Measurements from ENCODE around the gene PARS2. TPM values are rescaled to one million over a fixed set of nuclear protein-coding genes. Genes with fewer than 3 reads are reported as not detected.

PARS2 gene
- polyA plus RNA-seq, 1 donor (not counting 4 experiments of a cell fraction or from before 2014, with no cell fraction given) = 3.0 TPM

GRCh38 chr1:54791880-54792522 is 27.7 kb upstream of the PARS2 start:
- Histone ChIP-seq H3K36me3 (ENCODE audit: control insufficient read depth in 2 of 2, extremely low read depth in 1 of 2, insufficient read depth in 2 of 2, low read length in 2 of 2) (peaks cover 0 to 1% of the 10 kb centered on the region in 2 experiments), H3K4me1 (ENCODE audit: control insufficient read depth, extremely low read depth, insufficient read depth, low read length) (peaks cover 15% of the 10 kb centered on the region), H3K9me3 (ENCODE audit: control insufficient read depth, low read depth, low read length) (no peaks in the 10 kb centered on the region), H3K4me2 (ENCODE audit: control insufficient read depth, extremely low read depth, insufficient read depth, low read depth, low read length) (no peak overlapping the region), H4K20me1 (ENCODE audit: control insufficient read depth, extremely low read depth, insufficient read depth, low read length) (no peaks in the 10 kb centered on the region), H2AFZ (ENCODE audit: control insufficient read depth, low read length) (no peak overlapping the region), H3K27me3 (ENCODE audit: control insufficient read depth, extremely low read depth, insufficient read depth, low read length) (no peaks in the 10 kb centered on the region), H3K9ac (ENCODE audit: control insufficient read depth, extremely low read depth, insufficient read depth, low read length) (no peak overlapping the region), H3K4me3 (ENCODE audit: control insufficient read depth in 2 of 3, extremely low read depth in 1 of 3, insufficient read depth in 2 of 3, low read depth in 1 of 3, low read length in 3 of 3) (no peak overlapping the region), H3K27ac (ENCODE audit: control insufficient read depth, insufficient read depth, low read length) (no peak overlapping the region), H3K9me1 (ENCODE audit: control insufficient read depth, extremely low read depth, insufficient read depth, low read length) (peaks cover 2% of the 10 kb centered on the region), H3K79me2 (ENCODE audit: control insufficient read depth, insufficient read depth, low read length) (no peaks in the 10 kb centered on the region)
- dilution Hi-C loops (cut with MboI; ENCODE audit: extremely low pct_ligation_motif_present, low sequenced_read_pairs) = no loop called here
- peak; percentile 76 for FAIRE-seq
- no peak for TF ChIP-seq EZH2 (IDR thresholded peaks at IDR 0.05; ENCODE audit: low read length)
- TF ChIP-seq, protein P1, sequence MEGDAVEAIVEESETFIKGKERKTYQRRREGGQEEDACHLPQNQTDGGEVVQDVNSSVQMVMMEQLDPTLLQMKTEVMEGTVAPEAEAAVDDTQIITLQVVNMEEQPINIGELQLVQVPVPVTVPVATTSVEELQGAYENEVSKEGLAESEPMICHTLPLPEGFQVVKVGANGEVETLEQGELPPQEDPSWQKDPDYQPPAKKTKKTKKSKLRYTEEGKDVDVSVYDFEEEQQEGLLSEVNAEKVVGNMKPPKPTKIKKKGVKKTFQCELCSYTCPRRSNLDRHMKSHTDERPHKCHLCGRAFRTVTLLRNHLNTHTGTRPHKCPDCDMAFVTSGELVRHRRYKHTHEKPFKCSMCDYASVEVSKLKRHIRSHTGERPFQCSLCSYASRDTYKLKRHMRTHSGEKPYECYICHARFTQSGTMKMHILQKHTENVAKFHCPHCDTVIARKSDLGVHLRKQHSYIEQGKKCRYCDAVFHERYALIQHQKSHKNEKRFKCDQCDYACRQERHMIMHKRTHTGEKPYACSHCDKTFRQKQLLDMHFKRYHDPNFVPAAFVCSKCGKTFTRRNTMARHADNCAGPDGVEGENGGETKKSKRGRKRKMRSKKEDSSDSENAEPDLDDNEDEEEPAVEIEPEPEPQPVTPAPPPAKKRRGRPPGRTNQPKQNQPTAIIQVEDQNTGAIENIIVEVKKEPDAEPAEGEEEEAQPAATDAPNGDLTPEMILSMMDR (optimal IDR thresholded peaks at IDR 0.05 in 1 of 3, IDR thresholded peaks at IDR 0.05 in 1 of 3, conservative IDR thresholded peaks at IDR 0.05 in 1 of 3; ENCODE audit: extremely low read depth in 1 of 3, insufficient read depth in 2 of 3, low read length in 3 of 3) = peak; percentile 56 to 83 (median 76)
- DNase-seq (ENCODE audit: low read depth, low spot score) = no peak

- no peak for DNase-seq (ENCODE audit: low read depth, low spot score)
- FAIRE-seq = no peak
- H3K9me1 ChIP-seq (ENCODE audit: control insufficient read depth, extremely low read depth, insufficient read depth, low read length) = no peaks in the 10 kb centered on the region
- H4K20me1 ChIP-seq (ENCODE audit: control insufficient read depth, extremely low read depth, insufficient read depth, low read length) = no peaks in the 10 kb centered on the region
- H2AFZ ChIP-seq (ENCODE audit: control insufficient read depth, low read length) = no peak overlapping the region
- no peaks in the 10 kb centered on the region for H3K79me2 ChIP-seq (ENCODE audit: control insufficient read depth, insufficient read depth, low read length)
- no peaks in the 10 kb centered on the region for H3K9me3 ChIP-seq (ENCODE audit: control insufficient read depth, low read depth, low read length)
- no peak overlapping the region for H3K27ac ChIP-seq (ENCODE audit: control insufficient read depth, insufficient read depth, low read length)
- H3K4me2 ChIP-seq (ENCODE audit: control insufficient read depth, extremely low read depth, insufficient read depth, low read depth, low read length) = no peak overlapping the region
- dilution Hi-C loops (cut with MboI; ENCODE audit: extremely low pct_ligation_motif_present, low sequenced_read_pairs) = no loop called here
- H3K36me3 ChIP-seq (ENCODE audit: control insufficient read depth in 2 of 2, extremely low read depth in 1 of 2, insufficient read depth in 2 of 2, low read length in 2 of 2) = peaks cover 0 to 4% of the 10 kb centered on the region in 2 experiments
- no peak overlapping the region for H3K9ac ChIP-seq (ENCODE audit: control insufficient read depth, extremely low read depth, insufficient read depth, low read length)
- no peak overlapping the region for H3K4me3 ChIP-seq (ENCODE audit: control insufficient read depth in 2 of 3, extremely low read depth in 1 of 3, insufficient read depth in 2 of 3, low read depth in 1 of 3, low read length in 3 of 3)
- H3K4me1 ChIP-seq (ENCODE audit: control insufficient read depth, extremely low read depth, insufficient read depth, low read length) = no peaks in the 10 kb centered on the region
- TF ChIP-seq EZH2 (IDR thresholded peaks at IDR 0.05; ENCODE audit: low read length) = no peak
- TF ChIP-seq, protein P1 (optimal IDR thresholded peaks at IDR 0.05 in 1 of 3, IDR thresholded peaks at IDR 0.05 in 1 of 3, conservative IDR thresholded peaks at IDR 0.05 in 1 of 3; ENCODE audit: extremely low read depth in 1 of 3, insufficient read depth in 2 of 3, low read length in 3 of 3) = no peak
- H3K27me3 ChIP-seq (ENCODE audit: control insufficient read depth, extremely low read depth, insufficient read depth, low read length) = no peaks in the 10 kb centered on the region
Measured at GRCh38 chr1:54788459-54788858, 24.1 kb upstream of the PARS2 start.
